Loucy (cell line): ENCODE results near the gene IRF2BP2.

ENCODE experiments used
- EZH2phosphoT487 ChIP-seq: fragments of 200-600 bp; IDR thresholded peaks from 2 replicates; pipeline ENCODE4 v1.6.1; 2018; ENCODE audit warnings: antibody characterized with exemption, mild to moderate bottlenecking, moderate library complexity, borderline replicate concordance
- TF ChIP-seq, protein P1 (sequence below): fragments of 200-600 bp; sonication (generic); conservative IDR thresholded peaks from 2 replicates; pipeline ENCODE4 v1.5.1; 2014; ENCODE audit warnings: mild to moderate bottlenecking, antibody characterized with exemption, low read length

DNA sequence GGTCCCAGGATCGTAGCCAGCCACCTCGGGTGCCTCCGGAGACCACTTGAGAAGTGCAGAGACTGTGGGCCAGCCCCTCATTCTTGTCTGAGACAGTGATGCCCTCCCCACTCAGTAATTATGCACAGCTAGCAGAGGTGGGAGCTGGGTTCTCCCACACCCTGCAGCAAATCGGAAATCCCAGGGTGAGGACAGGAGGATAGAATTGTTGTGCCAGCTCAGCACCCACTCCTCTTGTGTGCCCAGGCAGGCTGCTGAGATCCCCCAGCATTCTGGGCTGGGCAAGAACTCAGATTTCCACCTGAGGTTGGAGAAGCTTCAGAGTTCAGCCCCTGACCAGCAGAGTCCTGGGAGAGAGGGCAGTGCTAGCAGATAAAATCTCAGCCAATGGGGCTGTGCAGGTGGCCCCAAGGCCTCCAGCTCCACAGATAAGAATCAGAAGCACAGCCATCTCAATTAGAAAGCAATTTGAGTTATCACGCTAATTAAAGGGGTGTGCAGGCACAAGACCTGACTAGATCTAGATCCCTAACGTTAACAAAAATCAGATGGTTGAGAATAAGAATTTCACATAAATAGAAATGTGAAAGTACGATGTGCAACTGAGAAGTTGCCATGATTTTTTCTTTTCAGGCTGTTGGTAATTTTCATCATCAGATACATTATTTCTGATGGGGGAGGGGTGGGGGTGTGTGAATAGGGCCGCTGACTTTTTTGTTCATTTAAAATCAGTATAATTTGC lies 45.5 kb upstream of the IRF2BP2 start:
- TF ChIP-seq, protein P1, sequence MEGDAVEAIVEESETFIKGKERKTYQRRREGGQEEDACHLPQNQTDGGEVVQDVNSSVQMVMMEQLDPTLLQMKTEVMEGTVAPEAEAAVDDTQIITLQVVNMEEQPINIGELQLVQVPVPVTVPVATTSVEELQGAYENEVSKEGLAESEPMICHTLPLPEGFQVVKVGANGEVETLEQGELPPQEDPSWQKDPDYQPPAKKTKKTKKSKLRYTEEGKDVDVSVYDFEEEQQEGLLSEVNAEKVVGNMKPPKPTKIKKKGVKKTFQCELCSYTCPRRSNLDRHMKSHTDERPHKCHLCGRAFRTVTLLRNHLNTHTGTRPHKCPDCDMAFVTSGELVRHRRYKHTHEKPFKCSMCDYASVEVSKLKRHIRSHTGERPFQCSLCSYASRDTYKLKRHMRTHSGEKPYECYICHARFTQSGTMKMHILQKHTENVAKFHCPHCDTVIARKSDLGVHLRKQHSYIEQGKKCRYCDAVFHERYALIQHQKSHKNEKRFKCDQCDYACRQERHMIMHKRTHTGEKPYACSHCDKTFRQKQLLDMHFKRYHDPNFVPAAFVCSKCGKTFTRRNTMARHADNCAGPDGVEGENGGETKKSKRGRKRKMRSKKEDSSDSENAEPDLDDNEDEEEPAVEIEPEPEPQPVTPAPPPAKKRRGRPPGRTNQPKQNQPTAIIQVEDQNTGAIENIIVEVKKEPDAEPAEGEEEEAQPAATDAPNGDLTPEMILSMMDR = no peak
- TF ChIP-seq EZH2phosphoT487 = no peak
